GM19324 (cell line): ENCODE measurements around the gene DUOXA1.

ENCODE experiments used
- ATAC-seq: cut with Tn5 transposase; IDR thresholded peaks from one replicate; pipeline ENCODE4 v1.9.1; 2021; ENCODE audit warnings: mild to moderate bottlenecking, moderate library complexity; ENCODE audit not compliant: unreplicated experiment, low FRiP score

Gene DUOXA1, protein sequence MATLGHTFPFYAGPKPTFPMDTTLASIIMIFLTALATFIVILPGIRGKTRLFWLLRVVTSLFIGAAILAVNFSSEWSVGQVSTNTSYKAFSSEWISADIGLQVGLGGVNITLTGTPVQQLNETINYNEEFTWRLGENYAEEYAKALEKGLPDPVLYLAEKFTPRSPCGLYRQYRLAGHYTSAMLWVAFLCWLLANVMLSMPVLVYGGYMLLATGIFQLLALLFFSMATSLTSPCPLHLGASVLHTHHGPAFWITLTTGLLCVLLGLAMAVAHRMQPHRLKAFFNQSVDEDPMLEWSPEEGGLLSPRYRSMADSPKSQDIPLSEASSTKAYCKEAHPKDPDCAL

DNA sequence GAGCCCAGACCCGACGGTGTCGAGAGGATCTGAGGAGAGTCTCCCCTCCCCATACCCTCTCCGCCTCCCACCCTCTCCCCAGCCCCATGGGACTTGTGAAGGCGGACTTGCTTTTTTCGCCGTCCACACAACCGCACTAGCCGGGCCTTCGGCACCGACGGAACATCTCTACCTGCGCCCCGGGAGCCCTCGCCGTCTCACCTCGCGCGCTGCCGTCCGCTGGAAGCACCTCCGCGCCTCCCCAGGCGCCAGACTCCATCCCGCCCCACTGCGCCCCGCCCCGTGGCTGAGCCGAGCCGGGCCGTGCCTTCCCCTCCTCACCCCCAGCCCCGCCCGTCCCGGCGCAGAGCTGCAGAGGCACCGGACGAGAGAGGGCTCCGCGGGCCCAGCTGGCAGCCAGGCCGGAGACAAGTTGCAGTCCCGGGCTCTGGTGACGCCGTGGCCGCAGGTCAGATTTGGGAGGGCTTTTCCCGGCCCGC is at the start of gene DUOXA1, which contains the start of gene DUOX1:
DUOXA1 (minus strand) TSS at position 229 of the 479 bp plus-strand sequence. CDS start 6,865 bp downstream, outside the sequence.
DUOX1 (plus strand) TSS at position 344 of the 479 bp plus-strand sequence. CDS start 1,973 bp downstream, outside the sequence.
- ATAC-seq = no peak

DNA sequence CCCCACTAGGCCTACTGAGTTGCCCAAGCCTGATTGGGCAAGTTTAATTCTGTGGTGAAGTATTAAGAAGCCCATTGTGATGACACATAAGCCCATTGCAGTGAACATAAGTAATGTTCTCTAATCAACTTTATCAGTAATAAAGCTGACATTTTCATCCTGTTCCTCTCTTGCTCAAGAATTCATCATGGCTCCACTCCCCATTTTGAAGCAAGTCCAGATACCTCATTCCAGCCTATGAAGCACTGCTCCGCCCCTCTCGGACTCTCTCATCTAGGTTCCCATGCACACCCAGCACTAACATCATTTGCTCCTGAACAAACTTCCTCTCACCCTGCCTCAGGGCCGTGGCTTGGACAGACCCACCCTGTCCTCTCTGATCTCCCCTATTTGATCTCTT is 47.6 kb upstream of the DUOXA1 start:
- ATAC-seq = no peak

DNA sequence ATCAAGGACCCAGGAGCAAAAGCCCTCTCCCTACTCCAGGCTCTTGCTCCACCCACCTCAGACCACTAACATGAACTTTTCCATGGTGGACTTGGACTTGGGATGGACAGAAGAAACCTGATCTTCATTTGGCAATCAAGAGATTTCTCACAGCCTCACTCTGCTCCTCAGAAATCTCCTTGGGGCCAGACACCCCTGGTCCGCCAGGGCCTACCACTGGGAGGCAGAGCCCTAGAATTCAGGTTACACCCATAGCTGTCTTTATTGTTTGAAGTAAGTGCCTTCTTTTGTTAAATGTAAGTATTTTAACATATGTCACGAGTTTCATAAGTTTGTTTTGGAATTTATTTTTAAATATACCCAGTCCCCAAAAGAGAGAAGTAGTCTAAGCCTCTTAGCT is 44.9 kb upstream of the DUOXA1 start:
- no peak for ATAC-seq

DNA sequence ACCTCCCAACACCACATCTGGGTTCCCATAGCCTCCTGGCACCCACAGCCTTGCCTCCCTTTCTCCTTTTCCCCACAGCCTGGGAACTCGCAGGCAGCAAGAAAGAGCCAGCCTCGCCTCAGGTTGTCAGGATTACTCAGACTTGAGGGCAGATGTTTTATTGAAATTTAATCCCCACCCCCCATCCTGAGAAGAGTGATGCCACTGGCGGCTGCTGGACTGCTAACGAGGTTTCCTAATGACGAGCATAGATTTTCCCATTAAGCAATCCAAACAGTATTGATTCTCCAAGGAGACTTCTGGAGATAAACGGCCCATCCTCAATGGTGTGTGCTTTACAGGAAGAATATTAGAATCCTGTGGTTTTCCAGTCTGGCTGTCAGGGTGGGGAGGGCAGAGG is 44.4 kb upstream of the DUOXA1 start:
- ATAC-seq = no peak

DNA sequence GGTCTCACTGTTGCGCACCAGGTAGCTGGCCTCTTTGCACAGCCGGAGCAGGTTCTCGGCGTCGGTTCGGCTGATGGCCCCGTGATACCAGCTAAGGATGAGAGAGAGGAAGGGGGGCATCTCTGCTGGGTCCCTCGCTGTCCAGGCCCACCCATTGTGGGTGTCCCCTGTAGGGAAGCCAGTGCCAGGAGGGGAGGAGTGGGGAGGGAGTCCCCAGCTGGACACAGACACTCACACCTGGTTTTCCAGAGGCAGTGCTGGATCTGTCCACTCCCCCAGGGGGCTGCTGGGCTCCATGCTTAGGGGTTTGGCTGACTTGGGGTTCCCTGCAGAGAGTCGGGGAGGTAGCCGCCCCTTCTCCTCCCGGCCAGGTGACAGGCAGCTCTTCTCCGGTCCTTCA is 42.2 kb upstream of the DUOXA1 start:
- ATAC-seq = no peak

DNA sequence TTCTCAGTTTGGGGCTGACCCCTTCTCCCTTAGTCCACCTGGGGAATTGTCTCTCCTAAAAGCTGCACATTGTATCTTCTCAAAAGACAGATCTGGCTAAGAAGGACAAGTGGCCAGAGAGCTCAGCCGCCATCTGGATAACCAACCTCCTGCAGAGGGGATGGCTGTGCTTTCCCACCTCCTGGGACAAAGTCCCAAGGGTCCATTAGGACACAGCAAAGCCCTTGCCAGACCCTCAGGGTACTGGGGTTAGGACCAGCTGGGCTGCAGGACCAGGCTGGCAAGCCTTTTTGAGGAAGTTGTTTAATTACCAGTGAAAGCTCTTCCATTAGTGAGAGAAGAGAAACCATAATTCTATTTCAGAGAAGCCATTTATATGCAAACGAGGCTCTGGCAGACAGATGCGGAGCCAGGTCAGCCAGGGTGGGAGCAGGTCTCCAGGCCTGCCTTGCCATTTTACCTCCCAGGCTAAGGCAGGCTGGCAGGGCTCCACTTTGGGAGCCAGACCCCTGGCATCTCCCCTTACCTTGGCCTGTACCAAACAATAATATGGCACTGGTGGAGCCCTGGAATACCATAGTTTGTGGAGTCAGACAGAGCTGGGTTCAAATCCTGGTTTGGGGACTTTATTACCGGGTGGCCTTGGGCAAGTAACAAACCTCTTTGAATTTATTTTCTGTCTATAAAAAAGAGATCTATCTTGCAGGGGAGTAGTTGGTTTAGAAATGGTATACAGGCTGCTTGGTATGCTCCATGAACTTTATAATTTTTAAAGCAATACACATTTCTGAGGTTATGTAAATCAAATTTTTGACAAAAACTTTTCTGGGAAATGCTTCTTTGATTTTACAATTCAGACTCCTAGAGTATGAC is 40.2 kb upstream of the DUOXA1 start:
- no peak for ATAC-seq

DNA sequence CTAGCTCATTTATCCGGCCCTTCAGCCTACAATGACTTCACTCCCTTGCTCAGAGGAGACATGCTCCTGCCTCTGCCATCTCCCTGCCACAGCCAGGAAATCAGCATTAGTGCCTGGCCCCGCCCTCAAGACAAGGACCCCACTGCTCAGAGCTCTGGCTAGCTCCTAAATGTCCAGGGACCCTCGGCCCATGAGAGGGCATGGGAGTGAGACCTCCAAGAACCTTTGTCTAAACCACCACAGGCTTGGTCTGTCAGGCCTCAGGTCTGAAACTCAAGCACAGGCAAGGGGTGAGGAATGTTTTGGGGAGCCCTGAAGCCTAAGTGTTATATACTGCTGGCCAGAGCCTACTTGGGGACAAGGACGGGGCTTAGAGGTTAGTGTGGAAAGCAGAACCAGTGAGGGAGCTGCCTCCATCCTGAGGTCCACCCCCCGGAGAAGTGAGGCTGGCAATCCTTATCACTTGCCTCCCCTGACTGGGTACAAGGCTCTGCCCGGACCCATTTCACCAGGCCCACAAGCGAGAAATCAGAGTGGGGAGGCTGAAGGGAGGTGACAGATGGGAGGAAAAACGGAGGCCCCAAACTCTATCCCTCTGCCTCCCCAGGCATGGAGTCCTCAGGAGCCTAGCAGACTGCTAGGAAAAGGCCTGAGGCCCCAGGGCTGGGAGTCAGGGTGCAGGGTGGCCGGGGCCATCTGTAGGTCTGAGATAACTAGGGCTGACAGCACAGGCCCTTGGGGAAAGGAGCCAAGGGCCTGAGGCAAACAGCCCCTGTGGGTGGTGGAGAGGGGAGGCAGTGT is 39.3 kb upstream of the DUOXA1 start:
- no peak for ATAC-seq

DNA sequence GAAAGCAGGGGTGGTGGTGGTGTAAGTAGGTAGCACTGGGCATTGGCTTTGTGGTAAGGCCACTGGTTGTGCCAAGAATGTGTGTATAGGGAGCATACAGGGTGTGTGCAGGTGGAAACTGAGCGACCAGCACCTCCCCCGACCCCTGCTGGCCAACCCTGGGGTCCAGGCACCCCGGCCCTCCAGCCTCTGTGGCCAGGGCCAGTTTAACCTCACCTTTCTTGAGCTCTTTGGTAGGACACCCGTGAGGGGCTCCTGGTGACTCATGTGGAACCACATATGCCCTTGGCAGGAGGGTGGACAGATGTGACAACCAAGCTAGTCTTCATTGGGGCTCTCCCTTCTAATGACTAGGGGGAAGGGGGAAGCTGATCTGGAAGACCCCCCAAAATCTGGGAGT is 38.6 kb upstream of the DUOXA1 start:
- ATAC-seq = no peak

DNA sequence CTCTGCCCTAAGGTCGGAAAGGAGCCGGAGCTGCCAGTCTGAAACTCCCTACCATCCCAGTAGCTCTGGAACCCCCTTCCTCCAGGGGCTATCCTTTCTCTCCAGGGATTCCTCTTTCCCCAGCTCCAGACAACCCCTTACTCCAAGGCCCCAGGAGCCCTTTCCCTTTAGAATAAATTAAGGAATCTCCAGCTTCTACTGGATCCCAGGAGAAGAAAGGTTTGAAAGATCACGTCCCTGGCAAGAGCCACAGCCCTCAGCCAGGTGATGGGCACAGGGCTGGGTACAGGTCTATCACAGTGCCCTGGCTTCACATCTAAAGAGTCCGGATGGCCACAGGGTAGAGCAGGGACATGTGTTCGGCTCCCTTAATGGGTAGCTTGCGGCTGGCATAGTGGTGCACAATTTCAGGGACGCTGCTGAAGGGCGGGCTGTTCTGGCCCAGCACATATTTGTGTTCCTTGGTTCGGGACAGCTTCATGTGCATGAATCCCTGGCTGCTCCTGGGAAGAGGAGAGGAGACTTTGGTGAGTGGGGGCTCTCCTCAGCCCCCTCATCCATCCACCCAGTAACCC is 38.0 kb upstream of the DUOXA1 start:
- no peak for ATAC-seq

DNA sequence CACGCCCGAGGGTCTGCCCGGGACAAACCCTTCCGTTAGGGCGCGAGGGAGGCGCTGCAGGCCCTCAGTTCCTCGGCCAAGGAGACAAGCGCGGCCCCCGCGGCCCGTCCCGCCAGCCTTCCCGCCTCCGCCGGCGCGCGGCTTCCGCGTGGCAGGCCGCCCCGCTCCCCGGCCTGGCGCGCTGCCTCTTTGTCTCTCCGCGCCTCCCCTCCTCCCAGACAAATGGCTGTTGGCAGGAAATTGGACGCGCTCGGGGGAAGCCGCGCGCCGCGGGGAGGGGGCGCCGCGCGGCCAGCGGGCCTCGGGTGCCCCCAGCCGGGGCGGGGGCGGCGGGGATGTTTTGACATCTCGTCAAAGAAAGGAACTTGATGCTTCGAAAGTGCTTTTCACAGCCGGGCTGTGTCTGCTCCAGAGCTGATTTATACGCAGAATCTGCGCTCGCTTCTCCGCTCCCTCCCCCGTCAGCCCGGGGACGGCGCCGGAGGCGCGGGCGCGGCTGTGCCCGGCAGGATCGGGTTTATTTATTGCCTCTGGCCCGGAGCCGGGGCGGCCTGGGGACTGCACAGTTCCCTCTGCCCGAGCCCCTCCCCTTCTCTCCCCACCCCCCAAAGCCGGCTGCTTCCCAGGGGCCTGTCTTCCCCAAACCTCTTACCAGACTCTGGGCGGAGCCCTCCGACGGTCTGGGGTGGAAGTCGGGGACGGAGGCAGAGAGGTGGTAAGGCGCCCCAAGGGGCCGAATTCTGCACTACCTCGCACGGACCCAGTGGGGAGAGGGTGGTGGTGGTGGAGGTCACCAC is 37.4 kb upstream of the DUOXA1 start:
- ATAC-seq = peak; percentile 86

DNA sequence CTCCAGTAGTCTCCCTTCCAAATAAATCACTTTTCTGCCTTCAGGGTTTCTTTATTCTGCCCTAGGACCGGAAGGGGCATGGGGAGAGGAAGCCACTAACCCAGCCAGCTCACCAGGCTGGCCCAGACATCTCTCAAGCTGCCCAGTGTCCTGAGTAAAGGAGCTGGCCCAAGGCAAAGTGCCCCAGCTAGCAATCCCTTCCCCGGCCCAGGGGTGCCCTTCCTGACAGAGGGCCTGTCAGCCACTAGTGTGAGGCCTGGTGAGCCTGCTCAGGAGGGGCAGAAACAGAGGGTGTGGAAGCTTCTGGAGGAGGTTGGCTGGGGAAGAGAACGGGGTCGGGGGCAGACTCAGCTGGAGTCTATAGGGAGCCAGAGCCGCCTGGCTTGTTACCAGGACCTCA is 35.9 kb upstream of the DUOXA1 start:
- ATAC-seq = no peak

DNA sequence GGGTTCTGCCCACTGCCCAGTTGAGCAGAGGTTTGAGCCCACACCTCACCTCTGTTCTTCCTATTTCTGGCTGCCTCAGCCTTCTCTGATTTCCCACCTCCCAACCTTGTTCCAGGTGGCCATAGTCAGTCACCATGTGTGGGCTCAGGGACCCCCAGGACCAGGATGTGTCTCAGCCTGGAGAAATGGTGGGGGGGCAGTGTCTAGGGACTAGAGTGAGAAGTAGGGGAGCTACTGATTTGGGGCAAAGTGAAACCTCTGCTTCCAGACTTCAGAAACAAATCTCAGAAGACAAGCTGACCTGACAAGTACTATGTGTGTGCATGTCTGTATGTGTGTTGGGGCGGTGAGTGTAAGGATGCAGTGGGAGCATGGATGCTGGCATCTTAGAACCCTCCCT is 35.2 kb upstream of the DUOXA1 start:
- ATAC-seq = no peak

DNA sequence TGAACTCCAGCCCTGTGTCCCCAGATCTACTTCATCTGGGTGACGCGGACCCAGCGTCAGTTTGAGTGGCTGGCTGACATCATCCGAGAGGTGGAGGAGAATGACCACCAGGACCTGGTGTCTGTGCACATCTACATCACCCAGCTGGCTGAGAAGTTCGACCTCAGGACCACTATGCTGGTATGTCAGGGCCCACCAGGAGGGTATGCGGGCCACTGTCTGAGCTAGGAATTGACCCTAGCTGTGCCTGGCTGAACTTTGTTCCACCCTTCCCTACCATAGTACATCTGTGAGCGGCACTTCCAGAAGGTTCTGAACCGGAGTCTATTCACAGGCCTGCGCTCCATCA is 33.8 kb upstream of the DUOXA1 start:
- ATAC-seq = no peak

DNA sequence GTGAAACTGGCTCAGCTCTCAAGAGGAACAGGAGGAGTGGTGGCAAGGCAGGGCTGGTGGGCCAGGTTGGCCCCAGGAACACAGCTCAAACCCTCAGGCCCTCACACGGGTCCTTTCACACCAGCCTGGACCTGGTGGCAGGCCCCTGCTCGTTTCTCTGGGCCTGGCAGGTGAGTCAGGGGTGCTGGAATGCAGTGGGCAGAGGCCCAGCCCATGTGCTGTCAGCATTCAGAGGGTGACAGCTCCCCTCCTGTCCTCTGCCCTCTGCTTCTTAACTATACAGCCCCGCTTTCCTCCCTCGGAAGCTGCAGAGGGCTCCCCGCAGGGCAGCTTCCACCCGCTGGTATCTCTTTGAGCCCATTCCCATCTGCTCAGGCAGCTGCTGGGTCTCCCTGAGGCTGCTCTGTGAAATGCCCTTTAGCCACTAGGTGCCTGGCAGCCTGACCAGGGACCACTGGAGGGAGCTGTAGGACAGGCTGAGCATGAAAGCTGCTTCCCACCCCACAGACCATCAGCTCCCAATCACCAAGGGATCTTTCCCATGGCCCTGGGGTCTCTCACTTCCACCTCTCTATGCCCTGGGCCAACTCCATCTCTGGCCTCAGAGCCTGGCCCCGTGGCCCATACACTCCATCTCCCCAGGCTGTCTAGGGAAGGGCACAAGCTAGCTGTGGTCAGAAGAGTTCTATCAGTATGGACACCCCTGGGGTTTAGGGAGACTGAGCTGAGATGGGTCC is 33.3 kb upstream of the DUOXA1 start:
- ATAC-seq = no peak

DNA sequence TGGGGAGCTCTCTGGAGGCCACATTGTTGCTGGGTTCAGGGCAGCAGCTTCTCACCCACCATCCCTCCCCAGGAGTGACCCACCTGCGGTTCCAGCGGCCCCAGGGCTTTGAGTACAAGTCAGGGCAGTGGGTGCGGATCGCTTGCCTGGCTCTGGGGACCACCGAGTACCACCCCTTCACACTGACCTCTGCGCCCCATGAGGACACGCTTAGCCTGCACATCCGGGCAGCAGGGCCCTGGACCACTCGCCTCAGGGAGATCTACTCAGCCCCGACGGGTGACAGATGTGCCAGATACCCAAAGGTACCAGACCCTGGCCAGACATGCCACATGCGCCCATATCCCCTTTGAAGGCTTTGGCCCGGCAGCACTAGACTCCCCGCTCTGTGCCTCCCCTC is 32.0 kb upstream of the DUOXA1 start:
- ATAC-seq = no peak

DNA sequence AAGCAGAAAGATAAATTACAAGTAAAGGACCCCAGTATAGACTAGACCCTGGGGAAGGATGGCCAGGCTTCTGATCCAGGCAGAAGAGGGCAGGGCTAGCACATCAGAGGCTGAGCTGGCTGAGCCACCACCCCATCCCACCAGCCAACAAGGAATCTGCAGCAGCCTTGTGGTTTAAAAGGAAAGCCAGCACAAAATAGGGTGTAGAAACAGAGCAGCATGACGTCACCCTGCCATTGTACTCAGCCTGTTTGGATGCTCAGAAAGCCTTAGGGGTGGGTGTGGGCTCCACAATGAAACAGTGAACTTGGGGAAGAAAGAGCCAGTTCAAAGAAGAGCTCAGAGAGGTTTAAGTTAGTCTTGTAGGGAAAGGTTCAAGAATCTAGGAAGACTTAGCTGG is 28.3 kb upstream of the DUOXA1 start:
- ATAC-seq = no peak

DNA sequence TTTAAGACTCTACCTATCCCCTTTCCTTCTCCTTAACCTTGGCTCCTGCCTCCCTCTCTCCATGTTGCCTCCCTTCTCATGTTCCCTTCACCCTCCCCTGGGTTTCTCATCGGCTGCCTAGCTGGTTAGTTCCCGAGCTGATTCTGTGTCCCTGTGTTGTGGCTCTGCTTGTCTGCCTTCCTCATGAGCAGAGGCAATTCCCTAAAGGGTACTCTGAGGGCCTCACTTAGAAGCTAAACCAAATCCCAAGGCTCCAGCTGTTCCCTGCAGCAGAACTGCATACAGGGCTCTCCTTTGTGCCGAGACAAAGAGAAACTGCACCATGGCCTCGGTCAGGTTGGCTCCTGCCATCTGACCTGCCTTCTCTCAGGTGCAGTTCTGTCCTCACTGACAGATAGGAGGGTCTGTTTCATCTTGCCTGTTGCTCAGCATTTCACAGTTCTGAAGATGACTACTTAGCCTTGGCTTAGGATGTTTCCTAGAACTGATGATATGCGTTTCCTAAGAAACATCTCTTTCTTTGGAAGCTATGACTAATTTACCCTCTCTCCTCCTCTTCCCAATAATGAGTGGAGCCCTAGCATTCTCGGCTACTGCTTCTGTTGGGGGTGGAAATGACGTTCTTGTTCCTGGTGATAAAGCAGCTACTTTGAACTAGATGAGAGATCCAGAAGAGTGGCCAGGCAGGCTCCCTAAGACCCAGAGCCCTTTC is 27.2 kb upstream of the DUOXA1 start:
- no peak for ATAC-seq

DNA sequence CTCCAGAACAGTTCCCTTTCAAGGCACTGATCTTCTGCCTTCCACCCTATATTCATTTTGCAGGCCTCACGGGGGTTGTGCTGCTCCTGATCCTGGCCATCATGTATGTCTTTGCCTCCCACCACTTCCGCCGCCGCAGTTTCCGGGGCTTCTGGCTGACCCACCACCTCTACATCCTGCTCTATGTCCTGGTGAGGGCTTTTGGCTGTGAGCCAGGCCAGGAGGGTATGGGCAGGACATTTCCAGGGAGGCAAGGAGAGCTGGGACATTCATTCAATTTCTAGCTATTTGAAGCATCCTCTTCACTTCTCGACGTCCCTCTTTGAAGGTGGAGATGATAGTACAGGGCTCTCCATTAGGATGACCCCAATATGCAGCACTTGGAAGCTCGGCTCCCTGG is 26.1 kb upstream of the DUOXA1 start:
- no peak for ATAC-seq
